Natural killer cell (primary cell): ENCODE data around the gene RAB18. TPM values are rescaled to one million over a fixed set of nuclear protein-coding genes. Genes with fewer than 3 reads are reported as not detected.

ENCODE experiments used
- ATAC-seq, 3 donors: fragments of 150-1000 bp in 2 of 3; fragments of 200-7000 bp in 1 of 3; cut with Tn5 transposase; 1 replicate in 1 of 3; 2 replicates in 2 of 3; pipeline ENCODE4 v1.10.0; 2021; ENCODE audit warnings: mild to moderate bottlenecking in 2 of 3, moderate library complexity in 2 of 3
- DNase-seq, 2 donors: peaks; one replicate each; pipeline versions ENCODE4 v3.0.0 to v3.0.0-alpha.2; 2013 to 2021; ENCODE audit warnings: mixed read lengths in 1 of 2
- H3K27ac ChIP-seq: one replicate; pipeline ENCODE4 v1.5.1; 2013; ENCODE audit warnings: mild to moderate bottlenecking, low read length
- H3K27me3 ChIP-seq: one replicate; pipeline ENCODE4 v1.6.1; 2013; ENCODE audit warnings: low read length; ENCODE audit not compliant: control insufficient read depth, insufficient read depth
- H3K36me3 ChIP-seq: one replicate; pipeline ENCODE4 v1.6.1; 2013; ENCODE audit warnings: low read length; ENCODE audit not compliant: control insufficient read depth, insufficient read depth
- H3K4me1 ChIP-seq: one replicate; pipeline ENCODE4 v1.6.1; 2013; ENCODE audit warnings: low read length; ENCODE audit not compliant: control insufficient read depth, insufficient read depth
- H3K4me3 ChIP-seq: one replicate; pipeline ENCODE4 v1.5.1; 2013; ENCODE audit warnings: low read length
- H3K9me3 ChIP-seq: one replicate; pipeline ENCODE4 v1.6.1; 2013; ENCODE audit warnings: low read length; ENCODE audit not compliant: control insufficient read depth, insufficient read depth
- H3K27ac Mint-ChIP-seq, 2 donors: one replicate each; pipeline ENCODE4 v1.8.0; 2022; ENCODE audit warnings: mild to moderate bottlenecking in 2 of 2, mixed read lengths in 2 of 2, moderate library complexity in 1 of 2
- H3K27me3 Mint-ChIP-seq, 2 donors: one replicate each; pipeline ENCODE4 v1.8.0; 2022; ENCODE audit warnings: low read depth in 2 of 2, mixed read lengths in 2 of 2
- H3K36me3 Mint-ChIP-seq: one replicate; pipeline ENCODE4 v1.8.0; 2022; ENCODE audit warnings: mixed read lengths
- H3K4me1 Mint-ChIP-seq, 2 donors: one replicate each; pipeline ENCODE4 v1.8.0; 2022; ENCODE audit warnings: mixed read lengths in 2 of 2
- H3K4me3 Mint-ChIP-seq: one replicate; pipeline ENCODE4 v1.8.0; 2022; ENCODE audit warnings: mild to moderate bottlenecking, moderate library complexity, mixed read lengths
- H3K9me3 Mint-ChIP-seq, 2 donors: one replicate each; pipeline ENCODE4 v1.8.0; 2022; ENCODE audit warnings: mixed read lengths in 2 of 2
- WGBS: methylation state at CpG from one replicate; pipeline ENCODE4 v1.1.7; 2013; ENCODE audit warnings: missing lambda C conversion rate; ENCODE audit not compliant: insufficient coverage; 5-methylcytosine and 5-hydroxymethylcytosine counted together
- intact Hi-C: fragments of 100-400 bp; cut with micrococcal nuclease; formaldehyde crosslinking; loops from one replicate; pipeline ENCODE4 v1.14.2; 2022
- total RNA-seq, 4 donors: library from RNA; stranded (reverse); fragments of 120-200 nt in 1 of 4; gene quantifications; one replicate each; pipeline versions ENCODE4 v1.2.3 to v1.2.4, GENCODE V29; 2013 to 2022
- TF ChIP-seq, protein P1 (sequence below): fragments of 200-600 bp; IDR thresholded peaks from one replicate; pipeline ENCODE4 v1.8.0; 2022; ENCODE audit warnings: antibody characterized with exemption

The RAB18 gene
- total RNA-seq, 3 donors from 2014 or later (not counting 1 experiment from before 2014, with no cell fraction given): 122 to 132 (median 122) TPM

DNA sequence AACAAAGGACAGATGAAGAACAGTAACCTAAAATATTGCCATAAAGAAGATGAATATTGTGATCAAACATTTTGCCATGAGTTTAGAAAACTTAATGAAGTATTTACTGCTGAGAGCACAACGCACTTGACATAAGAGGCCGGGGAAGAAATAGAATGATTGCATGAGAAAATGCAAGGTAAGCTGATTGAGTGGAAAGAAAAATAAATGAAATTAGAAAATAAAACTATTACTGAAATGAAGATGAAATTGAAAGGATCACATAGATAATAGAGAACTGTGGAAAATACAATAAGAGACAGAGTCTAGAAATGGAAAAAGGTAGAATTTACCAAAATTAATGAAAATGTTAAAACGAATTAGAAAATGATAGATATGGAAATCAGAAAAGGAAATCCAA, 10.1 kb downstream of the RAB18 start:
- H3K27ac Mint-ChIP-seq: peak overlapping the region; percentile 61 to 77

DNA sequence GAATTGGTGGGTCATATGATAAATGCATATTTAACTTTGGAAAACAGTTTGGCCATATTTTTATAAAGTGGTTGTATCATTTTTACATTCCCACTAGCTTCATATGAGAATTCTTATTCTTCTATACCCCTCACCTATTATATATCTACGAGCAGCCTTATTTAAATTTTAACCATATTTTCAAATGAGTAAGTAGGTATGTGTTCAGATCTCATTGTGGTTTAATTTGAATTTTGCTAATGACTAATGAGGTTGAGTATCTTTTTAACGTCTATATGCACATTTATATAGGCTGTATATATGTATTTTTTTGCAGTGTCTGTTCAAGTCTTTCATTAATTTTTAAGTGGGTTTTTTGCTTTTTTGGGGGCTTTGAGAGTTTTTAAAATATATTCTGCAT, 14.2 kb downstream of the RAB18 start:
- no peaks in the 10 kb centered on the region for H3K27me3 ChIP-seq
- TF ChIP-seq, protein P1, sequence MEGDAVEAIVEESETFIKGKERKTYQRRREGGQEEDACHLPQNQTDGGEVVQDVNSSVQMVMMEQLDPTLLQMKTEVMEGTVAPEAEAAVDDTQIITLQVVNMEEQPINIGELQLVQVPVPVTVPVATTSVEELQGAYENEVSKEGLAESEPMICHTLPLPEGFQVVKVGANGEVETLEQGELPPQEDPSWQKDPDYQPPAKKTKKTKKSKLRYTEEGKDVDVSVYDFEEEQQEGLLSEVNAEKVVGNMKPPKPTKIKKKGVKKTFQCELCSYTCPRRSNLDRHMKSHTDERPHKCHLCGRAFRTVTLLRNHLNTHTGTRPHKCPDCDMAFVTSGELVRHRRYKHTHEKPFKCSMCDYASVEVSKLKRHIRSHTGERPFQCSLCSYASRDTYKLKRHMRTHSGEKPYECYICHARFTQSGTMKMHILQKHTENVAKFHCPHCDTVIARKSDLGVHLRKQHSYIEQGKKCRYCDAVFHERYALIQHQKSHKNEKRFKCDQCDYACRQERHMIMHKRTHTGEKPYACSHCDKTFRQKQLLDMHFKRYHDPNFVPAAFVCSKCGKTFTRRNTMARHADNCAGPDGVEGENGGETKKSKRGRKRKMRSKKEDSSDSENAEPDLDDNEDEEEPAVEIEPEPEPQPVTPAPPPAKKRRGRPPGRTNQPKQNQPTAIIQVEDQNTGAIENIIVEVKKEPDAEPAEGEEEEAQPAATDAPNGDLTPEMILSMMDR: no peak
- ATAC-seq (no peak), DNase-seq (no peak)
- intact Hi-C loops: no loop called here
- no peak overlapping the region for H3K27ac Mint-ChIP-seq
- H3K9me3 Mint-ChIP-seq: no peaks in the 10 kb centered on the region
- H3K4me1 Mint-ChIP-seq: peaks cover 54 to 64% of the 10 kb centered on the region in 2 donors
- H3K27me3 Mint-ChIP-seq: no peaks in the 10 kb centered on the region
- H3K27ac ChIP-seq: no peak overlapping the region
- 100% methylated on average over 1 of the region's 2 CpGs for WGBS
- H3K36me3 Mint-ChIP-seq: peaks cover 8% of the 10 kb centered on the region
- H3K4me3 ChIP-seq: no peak overlapping the region
- peaks cover 15% of the 10 kb centered on the region for H3K36me3 ChIP-seq
- H3K4me3 Mint-ChIP-seq: no peak overlapping the region
- H3K9me3 ChIP-seq: no peaks in the 10 kb centered on the region
- peaks cover 11% of the 10 kb centered on the region for H3K4me1 ChIP-seq

More for the DNA sequence above, 10.1 kb downstream of the RAB18 start:
- no peak for DNase-seq
- Histone ChIP-seq H3K27me3 (no peaks in the 10 kb centered on the region), H3K27ac (no peak overlapping the region), H3K36me3 (peaks cover 37% of the 10 kb centered on the region), H3K4me3 (no peak overlapping the region), H3K4me1 (peaks cover 11% of the 10 kb centered on the region), H3K9me3 (no peaks in the 10 kb centered on the region)
- Mint-ChIP-seq H3K9me3 (no peaks in the 10 kb centered on the region), H3K4me3 (no peak overlapping the region), H3K4me1 (peaks cover 52 to 54% of the 10 kb centered on the region in 2 donors), H3K27me3 (no peaks in the 10 kb centered on the region), H3K36me3 (peaks cover 8% of the 10 kb centered on the region)
- WGBS: 92% methylated on average over 2 of the region's 3 CpGs
- intact Hi-C loops: no loop called here
- no peak for ATAC-seq
- TF ChIP-seq, protein P1: no peak

DNA sequence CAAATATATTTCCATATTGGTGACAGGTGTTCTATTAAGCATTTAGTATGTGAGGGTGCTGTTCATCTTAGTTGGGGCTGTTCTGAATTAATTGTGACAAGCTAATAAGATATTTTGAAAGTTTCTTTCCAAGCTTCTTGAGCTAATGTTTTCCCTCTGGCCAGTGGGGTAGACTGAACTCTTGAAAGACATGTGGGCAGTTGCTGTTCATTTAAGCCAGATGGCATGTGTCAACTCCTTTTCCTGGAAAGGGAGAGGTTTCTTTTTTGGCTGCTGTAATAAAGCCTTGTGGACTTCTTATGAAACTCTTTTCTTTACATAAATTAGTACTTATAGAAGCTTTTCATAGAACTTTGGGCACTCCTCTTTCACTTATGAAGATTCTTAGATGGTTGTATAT, 21.7 kb downstream of the RAB18 start:
- Histone ChIP-seq H3K27ac (no peak overlapping the region), H3K27me3 (no peaks in the 10 kb centered on the region), H3K4me1 (no peaks in the 10 kb centered on the region), H3K4me3 (no peak overlapping the region), H3K9me3 (no peaks in the 10 kb centered on the region), H3K36me3 (no peaks in the 10 kb centered on the region)
- Mint-ChIP-seq H3K27ac (no peak overlapping the region), H3K4me3 (no peak overlapping the region), H3K4me1 (peaks cover 62 to 72% of the 10 kb centered on the region in 2 donors), H3K36me3 (peaks cover 9% of the 10 kb centered on the region), H3K27me3 (no peaks in the 10 kb centered on the region), H3K9me3 (no peaks in the 10 kb centered on the region)
- ATAC-seq (no peak), DNase-seq (no peak)
- intact Hi-C loops: loop anchor here (2.0 kb wide), 1 partner anchor 17 kb away; no protein-coding TSS in a partner anchor
- TF ChIP-seq, protein P1: no peak

DNA sequence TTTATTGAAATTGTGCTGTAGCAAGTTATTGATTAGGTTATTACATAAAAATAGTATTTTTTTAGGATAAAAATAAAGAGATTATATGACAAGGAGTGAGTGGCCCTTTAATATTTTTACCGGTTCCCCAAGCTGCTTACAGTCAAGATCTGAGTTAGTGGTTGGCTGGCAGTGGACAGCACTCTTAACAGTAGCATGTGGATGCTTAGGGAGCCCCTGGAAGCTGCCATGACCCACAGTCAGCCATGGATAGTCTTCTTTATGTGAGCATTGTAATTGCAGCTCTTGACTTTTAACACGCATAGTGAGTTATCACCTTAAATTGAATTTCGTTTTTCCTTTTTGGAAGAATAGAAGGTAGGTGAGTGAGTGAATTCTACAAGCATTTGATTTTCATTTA, 22.1 kb downstream of the RAB18 start:
- TF ChIP-seq, protein P1: no peak
- intact Hi-C loops: no loop called here
- Mint-ChIP-seq H3K27ac (no peak overlapping the region), H3K9me3 (no peaks in the 10 kb centered on the region), H3K36me3 (peaks cover 9% of the 10 kb centered on the region), H3K4me3 (no peak overlapping the region), H3K4me1 (peaks cover 64 to 73% of the 10 kb centered on the region in 2 donors), H3K27me3 (no peaks in the 10 kb centered on the region)
- no peaks in the 10 kb centered on the region for H3K4me1 ChIP-seq
- ATAC-seq (no peak), DNase-seq (no peak)
- WGBS: 89% methylated on average over 2 of the region's 3 CpGs
- H3K4me3 ChIP-seq: no peak overlapping the region
- H3K9me3 ChIP-seq: no peaks in the 10 kb centered on the region
- H3K27ac ChIP-seq: no peak overlapping the region
- H3K27me3 ChIP-seq: no peaks in the 10 kb centered on the region
- no peaks in the 10 kb centered on the region for H3K36me3 ChIP-seq
